SK-N-MC (cell line): ENCODE results near the gene ACACA.

Experiments
- EZH2 ChIP-seq: fragments of 200-600 bp; sonication (generic); IDR thresholded peaks from one replicate; pipeline ENCODE4 v1.6.1; 2017; ENCODE audit warnings: antibody characterized with exemption
- POLR2AphosphoS5 ChIP-seq: IDR thresholded peaks from 2 replicates; pipeline ENCODE4 v1.6.1; 2012; ENCODE audit warnings: mild to moderate bottlenecking, low read depth, low read length, borderline replicate concordance

DNA sequence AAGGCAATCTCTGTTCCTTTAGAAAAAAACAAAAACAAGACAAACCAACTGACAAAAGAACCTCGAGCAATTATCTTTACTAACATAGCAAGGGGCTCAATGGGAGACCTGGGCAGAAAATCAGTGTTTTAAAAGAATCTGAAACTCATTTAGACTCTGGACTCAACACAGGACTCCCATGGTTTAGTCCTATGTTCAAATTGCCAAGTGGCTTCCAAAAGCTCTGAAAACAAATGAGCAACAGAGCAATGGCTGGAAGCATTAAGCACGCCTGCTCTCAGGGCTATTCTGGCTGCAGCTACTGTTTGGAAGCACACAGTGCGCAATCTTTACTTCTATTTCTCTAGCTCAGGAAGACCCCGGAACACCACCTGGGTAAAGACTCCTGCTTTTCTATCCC, 295.9 kb downstream of the ACACA start:
- no peak for TF ChIP-seq EZH2
- no peak for TF ChIP-seq POLR2AphosphoS5
